DMS114 treated with DMSO at 0.1 percent for 48 hours (cell line): Measurements from ENCODE around the gene NPM3.

Source experiments
- DNase-seq: peaks from one replicate; lab custom pipeline; 2025; ENCODE audit not compliant: unreplicated experiment; lab: John Stamatoyannopoulos, UW

The NPM3 gene, protein sequence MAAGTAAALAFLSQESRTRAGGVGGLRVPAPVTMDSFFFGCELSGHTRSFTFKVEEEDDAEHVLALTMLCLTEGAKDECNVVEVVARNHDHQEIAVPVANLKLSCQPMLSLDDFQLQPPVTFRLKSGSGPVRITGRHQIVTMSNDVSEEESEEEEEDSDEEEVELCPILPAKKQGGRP

DNA sequence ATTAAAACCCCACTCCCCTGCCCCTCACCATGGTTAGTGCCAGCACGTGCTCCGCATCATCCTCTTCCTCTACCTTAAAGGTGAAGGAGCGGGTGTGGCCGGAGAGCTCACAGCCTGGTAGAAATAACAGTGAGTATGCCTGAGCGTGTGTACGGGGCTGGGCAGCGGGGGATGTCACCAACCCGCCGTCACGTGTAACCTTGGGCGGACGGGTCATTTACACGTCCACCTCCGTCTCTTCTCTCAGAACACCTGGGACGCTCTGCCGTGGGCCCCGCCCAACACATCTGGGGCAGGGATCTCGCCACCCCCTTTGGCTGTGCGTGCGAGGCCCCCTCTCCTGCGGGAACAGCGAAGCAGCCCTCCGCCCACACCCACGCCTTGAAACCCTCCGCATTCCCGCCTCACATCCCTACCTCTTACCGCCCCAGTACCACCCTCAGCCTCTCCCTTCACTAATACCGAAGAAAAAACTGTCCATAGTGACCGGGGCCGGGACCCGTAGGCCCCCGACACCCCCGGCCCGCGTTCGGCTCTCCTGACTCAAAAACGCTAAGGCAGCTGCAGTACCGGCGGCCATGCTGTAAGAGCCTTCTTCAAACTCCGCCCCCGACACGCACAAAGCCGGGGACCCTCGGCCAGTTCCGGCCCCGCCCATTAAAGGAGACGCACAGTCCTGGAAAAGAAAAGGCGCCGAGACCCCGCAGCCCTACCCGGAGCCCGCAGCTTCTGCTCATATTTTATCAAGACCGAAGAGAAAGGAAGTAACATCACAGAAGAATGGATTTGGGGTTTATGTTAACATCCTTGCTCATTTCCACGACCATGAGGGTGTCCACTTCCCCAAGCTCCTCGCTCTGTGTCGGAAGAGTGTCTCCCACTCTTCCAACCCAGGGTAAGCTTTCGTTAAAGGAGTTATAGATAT is at the start of gene NPM3:
Gene NPM3, minus strand, starts transcription at position 636 of the 925 bp plus-strand sequence. Its CDS starts 56 bp downstream, at position 580.
- DNase-seq = peak; percentile 89

- no peak for DNase-seq
Observed at GRCh38 chr10:101832325-101832771, 49.1 kb upstream of the NPM3 start.

DNA sequence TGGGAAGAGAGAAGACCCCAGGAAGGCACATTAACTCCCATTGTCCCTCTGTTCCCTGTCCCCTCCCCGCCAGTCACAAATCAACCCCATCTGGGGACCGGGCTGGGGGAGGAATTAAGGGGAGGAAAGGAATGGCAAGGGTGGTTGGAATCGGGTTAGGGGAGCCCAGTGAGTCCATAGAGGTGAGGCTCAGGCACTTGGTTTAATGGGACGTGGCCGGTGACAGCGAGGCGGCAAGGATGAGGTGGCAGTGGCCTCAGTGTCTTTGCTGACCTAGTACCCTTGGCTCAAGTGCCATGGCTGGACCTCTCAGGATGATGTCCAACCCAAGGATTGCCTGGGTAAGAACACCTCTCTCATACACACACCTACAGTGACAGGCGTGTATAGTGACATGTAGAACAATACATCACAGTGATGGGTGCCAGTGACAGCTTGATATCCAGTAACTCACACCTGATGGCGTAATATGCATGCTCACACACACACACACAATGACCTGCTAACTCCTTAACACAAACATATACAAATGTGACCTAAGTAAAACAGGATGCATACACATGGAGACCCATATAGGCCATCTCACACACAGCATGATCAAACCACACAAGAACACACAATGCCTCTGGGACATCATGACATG is 48.0 kb upstream of the NPM3 start:
- no peak for DNase-seq

- DNase-seq = peak; percentile 71
Observed at GRCh38 chr10:101830322-101831168, 47.3 kb upstream of the NPM3 start.

DNA sequence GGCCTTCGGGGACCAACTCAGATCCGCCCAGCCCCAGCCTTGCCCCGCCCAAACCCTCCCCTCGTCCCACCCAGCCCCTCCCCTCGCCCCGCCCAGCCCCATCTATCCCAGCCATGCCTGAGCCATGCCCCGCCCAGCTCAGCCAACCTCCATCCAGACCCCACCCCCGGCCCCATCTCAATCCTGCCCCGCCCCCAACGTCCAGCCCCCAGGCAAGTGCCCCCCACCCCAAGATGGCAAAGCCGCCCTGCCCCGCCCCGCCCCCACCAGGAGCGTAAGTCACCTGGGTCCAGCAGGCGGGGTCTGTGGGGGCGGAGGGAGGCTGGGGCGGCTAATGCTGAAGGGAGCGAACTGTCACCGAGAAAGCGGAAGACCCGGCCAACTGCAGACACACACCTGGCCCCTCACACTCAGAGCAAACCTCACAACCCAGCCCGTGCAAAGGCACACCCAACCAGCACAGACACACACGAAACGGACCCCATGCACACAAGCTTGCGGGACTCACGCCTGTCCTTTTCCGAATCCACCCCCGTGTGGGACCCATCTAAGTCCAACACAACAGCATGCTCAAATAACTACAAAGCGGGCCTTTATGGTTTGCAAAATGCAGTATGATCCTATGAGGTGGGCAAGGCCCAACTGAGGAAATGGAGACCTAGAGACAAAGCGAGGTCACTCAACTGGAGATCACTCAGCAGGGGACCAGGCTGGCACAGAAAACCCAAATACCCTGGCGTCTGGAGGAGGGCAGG is 46.5 kb upstream of the NPM3 start:
- DNase-seq = no peak

DNA sequence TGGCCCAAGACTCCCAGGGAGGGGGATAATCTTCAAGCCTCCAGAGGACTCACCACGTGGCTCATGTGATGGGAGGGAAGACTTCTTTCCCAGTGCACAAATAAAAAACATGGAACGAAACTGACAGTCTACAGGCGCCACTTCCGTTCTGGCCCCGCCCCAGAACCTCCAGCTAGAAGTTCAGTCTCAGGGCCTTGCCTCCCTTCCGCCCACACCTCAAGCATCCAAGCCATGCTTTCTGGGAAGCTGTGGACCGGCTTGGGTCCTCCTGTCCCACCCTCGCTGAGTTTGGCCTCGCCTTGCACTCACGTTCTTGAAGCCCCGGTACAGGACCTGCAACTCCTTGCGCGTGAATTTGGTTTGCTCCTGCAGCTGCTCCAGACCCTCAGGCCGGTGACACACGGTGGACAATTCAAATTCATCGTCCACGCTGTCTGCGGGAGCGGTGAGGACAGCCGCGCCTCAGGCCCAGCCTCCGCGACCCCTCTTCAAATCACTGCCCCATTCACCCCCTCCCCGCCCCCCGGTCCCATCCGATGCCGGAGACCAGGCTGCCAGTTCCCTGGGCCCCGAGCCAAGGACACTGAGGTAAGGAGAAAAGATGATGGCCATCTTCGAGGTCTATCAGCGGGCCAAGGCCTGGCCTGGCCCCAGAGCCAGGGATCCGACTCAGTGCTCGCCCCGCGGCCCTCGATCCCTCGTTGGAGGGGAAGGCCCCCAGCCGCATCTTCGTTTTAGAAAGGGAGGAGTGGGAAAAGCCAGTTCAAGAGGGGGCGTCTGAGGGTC is 45.7 kb upstream of the NPM3 start:
- DNase-seq = no peak

DNA sequence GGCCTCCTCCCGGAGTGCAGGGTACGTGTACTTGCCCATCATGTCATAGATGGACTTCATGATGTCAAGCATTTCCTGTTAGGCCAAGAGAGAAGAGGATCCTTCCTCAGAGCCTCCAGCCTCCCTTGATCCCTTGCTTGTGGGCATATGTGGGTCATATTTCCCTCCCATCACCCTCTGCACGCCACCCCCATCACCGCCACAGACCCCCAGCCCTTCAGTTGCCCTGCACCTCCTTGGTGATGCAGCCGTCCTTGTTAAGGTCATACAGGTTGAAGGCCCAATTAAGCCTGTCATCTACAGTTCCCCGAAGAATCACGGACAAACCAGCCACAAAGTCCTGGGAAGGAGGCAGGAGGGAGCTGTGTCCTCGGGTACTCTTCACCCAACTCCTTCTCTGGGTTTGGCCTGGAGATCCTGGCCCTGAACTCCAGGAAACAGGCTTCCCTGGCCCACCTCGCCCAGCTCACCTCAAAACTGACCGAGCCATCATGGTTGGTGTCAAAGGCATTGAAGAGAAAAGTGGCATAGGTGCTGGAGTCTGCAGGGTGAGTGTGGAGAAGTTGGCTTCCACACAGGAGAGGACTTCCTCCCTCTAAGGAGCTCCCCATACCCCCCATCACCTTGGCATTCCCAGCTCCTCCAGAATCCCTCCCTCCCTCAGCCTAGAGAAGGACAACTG is 44.8 kb upstream of the NPM3 start:
- DNase-seq = no peak

GRCh38 chr10:101826852-101827434 is 43.7 kb upstream of the NPM3 start:
- no peak for DNase-seq

DNA sequence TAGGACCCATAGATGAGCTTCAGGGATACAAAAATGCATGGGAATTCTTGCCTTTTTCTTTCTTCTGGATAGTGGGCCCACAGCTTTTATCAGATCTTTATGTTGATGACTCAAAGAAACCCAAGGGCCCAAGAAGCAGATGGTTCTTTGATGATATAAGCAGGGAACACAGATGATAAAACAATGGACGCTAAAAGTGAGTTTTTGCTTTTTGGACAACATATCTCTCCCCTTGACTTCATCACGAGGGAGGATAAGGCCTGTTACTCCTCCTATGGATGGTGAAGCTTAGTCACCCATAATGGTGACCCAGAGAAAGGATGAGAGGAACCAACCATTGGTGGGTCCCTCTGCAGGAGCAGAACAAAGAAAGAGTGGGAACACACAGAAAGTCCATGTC is 41.5 kb upstream of the NPM3 start:
- DNase-seq = no peak

GRCh38 chr10:101818872-101819633 is 35.8 kb upstream of the NPM3 start:
- no peak for DNase-seq

- peak; percentile 99 for DNase-seq
Observed at GRCh38 chr10:101818119-101818871, 35.0 kb upstream of the NPM3 start, which contains the start of gene OGA. TSS of gene OGA (minus strand) at chr10:101818444. CDS start at chr10:101818022, 422 bp downstream.

- DNase-seq = peak; percentile 71
Observed at GRCh38 chr10:101817337-101818118, 34.3 kb upstream of the NPM3 start.

DNA sequence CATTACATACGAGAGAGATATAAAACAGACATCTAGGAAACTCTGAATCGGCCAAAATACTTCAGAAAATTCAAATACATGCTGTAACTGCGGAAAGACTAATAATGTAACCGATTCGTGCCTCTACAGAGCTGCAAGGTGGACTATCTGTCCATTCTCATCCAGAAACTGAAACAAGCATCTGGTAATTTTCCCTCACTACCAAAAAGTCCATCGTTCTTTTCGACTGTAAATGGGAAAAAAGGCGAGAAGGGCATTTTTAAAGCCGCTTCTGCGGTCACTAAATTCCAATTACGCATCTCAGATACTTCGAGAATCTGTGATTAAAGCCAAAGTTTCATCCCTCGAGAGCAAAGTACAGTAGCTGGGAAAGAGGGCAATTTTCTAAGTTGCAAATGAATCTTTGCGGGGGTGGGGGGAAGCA is 33.7 kb upstream of the NPM3 start:
- DNase-seq = no peak

GRCh38 chr10:101816376-101816775 is 33.1 kb upstream of the NPM3 start:
- DNase-seq = no peak

GRCh38 chr10:101814466-101815071 is 31.3 kb upstream of the NPM3 start:
- DNase-seq = no peak

- DNase-seq = no peak
Observed at GRCh38 chr10:101812606-101813005, 29.4 kb upstream of the NPM3 start.
